ENCODE results near the gene LOXHD1.

LOXHD1 gene

GRCh38 chr18:46649071-46649862, 7.8 kb downstream of the LOXHD1 start:
- Histone ChIP-seq H3K18ac (ENCODE audit: low read depth in 1 of 2, low read length in 2 of 2) (no peak overlapping the region), H2AFZ (ENCODE audit: low read depth, low read length) (peak overlapping the region; percentile 19), H3K9me3 (ENCODE audit: control insufficient read depth, low read length) (no peaks in the 10 kb centered on the region), H2AK5ac (ENCODE audit: low read length, severe bottlenecking) (no peak overlapping the region), H3K4ac (ENCODE audit: low read depth in 1 of 2, low read length in 2 of 2) (no peak overlapping the region), H2BK120ac (ENCODE audit: low read depth, low read length) (no peak overlapping the region), H3K14ac (ENCODE audit: low read length in 2 of 2) (no peak overlapping the region), H3K27me3 (ENCODE audit: control insufficient read depth in 1 of 2, insufficient read depth in 1 of 2, low read length in 2 of 2) (peaks cover 28 to 78% of the 10 kb centered on the region in 2 experiments), H3K4me3 (ENCODE audit: insufficient read depth in 1 of 2, low read depth in 1 of 2, low read length in 2 of 2) (peak overlapping the region in 1 of 2 experiments; percentile 21), H2BK15ac (ENCODE audit: low read depth, poor library complexity, severe bottlenecking) (no peak overlapping the region), H4K91ac (ENCODE audit: low read length) (no peak overlapping the region), H4K8ac (ENCODE audit: low read length) (no peak overlapping the region), H2BK12ac (ENCODE audit: low read length in 2 of 2) (no peak overlapping the region), H3K23ac (ENCODE audit: low read length in 2 of 2) (no peak overlapping the region), H3K4me2 (ENCODE audit: low read length, poor library complexity, severe bottlenecking) (no peak overlapping the region), H3K9ac (ENCODE audit: low read length) (no peak overlapping the region), H3K4me1 (ENCODE audit: control insufficient read depth, insufficient read depth, low read depth, low read length) (no peaks in the 10 kb centered on the region), H3K36me3 (ENCODE audit: control insufficient read depth in 1 of 2, insufficient read depth in 2 of 2, low read depth in 1 of 2, low read length in 2 of 2) (no peaks in the 10 kb centered on the region), H2BK5ac (ENCODE audit: low read depth, low read length, poor library complexity, severe bottlenecking) (no peak overlapping the region), H3K27ac (ENCODE audit: low read length, poor library complexity, severe bottlenecking) (no peak overlapping the region), H3K79me1 (replicated peaks; ENCODE audit: low read length, poor library complexity, severe bottlenecking) (no peaks in the 10 kb centered on the region)
- WGBS, result 81% methylated on average over 12 of the region's 12 CpGs
- no peak for DNase-seq

- Histone ChIP-seq H3K23ac (ENCODE audit: low read length in 2 of 2) (no peak overlapping the region), H3K14ac (ENCODE audit: low read length in 2 of 2) (no peak overlapping the region), H3K4me2 (ENCODE audit: low read length, poor library complexity, severe bottlenecking) (no peak overlapping the region), H3K4ac (ENCODE audit: low read depth in 1 of 2, low read length in 2 of 2) (no peak overlapping the region), H2AFZ (ENCODE audit: low read depth, low read length) (no peak overlapping the region), H2BK5ac (ENCODE audit: low read depth, low read length, poor library complexity, severe bottlenecking) (no peak overlapping the region), H3K4me1 (ENCODE audit: control insufficient read depth, insufficient read depth, low read depth, low read length) (no peaks in the 10 kb centered on the region), H3K36me3 (ENCODE audit: control insufficient read depth in 1 of 2, insufficient read depth in 2 of 2, low read depth in 1 of 2, low read length in 2 of 2) (no peaks in the 10 kb centered on the region), H3K18ac (ENCODE audit: low read depth in 1 of 2, low read length in 2 of 2) (no peak overlapping the region), H3K27ac (ENCODE audit: low read length, poor library complexity, severe bottlenecking) (no peak overlapping the region), H4K8ac (ENCODE audit: low read length) (no peak overlapping the region), H2BK120ac (ENCODE audit: low read depth, low read length) (no peak overlapping the region), H2AK5ac (ENCODE audit: low read length, severe bottlenecking) (no peak overlapping the region), H2BK15ac (ENCODE audit: low read depth, poor library complexity, severe bottlenecking) (no peak overlapping the region), H2BK12ac (ENCODE audit: low read length in 2 of 2) (no peak overlapping the region), H3K9ac (ENCODE audit: low read length) (no peak overlapping the region), H3K9me3 (ENCODE audit: control insufficient read depth, low read length) (no peaks in the 10 kb centered on the region), H3K27me3 (ENCODE audit: control insufficient read depth in 1 of 2, insufficient read depth in 1 of 2, low read length in 2 of 2) (peaks cover 25 to 69% of the 10 kb centered on the region in 2 experiments), H4K91ac (ENCODE audit: low read length) (no peak overlapping the region), H3K79me1 (replicated peaks; ENCODE audit: low read length, poor library complexity, severe bottlenecking) (no peaks in the 10 kb centered on the region), H3K4me3 (ENCODE audit: insufficient read depth in 1 of 2, low read depth in 1 of 2, low read length in 2 of 2) (no peak overlapping the region)
- WGBS, result 76% methylated on average over 7 of the region's 7 CpGs
- no peak for DNase-seq
These were observed 10.6 kb downstream of the LOXHD1 start for GRCh38 chr18:46646468-46646867.

GRCh38 chr18:46642561-46642960, 14.5 kb downstream of the LOXHD1 start:
- no peak overlapping the region for H3K4me3 ChIP-seq (ENCODE audit: insufficient read depth in 1 of 2, low read depth in 1 of 2, low read length in 2 of 2)
- no peak overlapping the region for H3K4me2 ChIP-seq (ENCODE audit: low read length, poor library complexity, severe bottlenecking)
- no peak overlapping the region for H4K8ac ChIP-seq (ENCODE audit: low read length)
- no peak overlapping the region for H3K18ac ChIP-seq (ENCODE audit: low read depth in 1 of 2, low read length in 2 of 2)
- H3K14ac ChIP-seq (ENCODE audit: low read length in 2 of 2), result no peak overlapping the region
- H3K9me3 ChIP-seq (ENCODE audit: control insufficient read depth, low read length), result no peaks in the 10 kb centered on the region
- no peaks in the 10 kb centered on the region for H3K36me3 ChIP-seq (ENCODE audit: control insufficient read depth in 1 of 2, insufficient read depth in 2 of 2, low read depth in 1 of 2, low read length in 2 of 2)
- no peak overlapping the region for H2BK15ac ChIP-seq (ENCODE audit: low read depth, poor library complexity, severe bottlenecking)
- no peak overlapping the region for H3K4ac ChIP-seq (ENCODE audit: low read depth in 1 of 2, low read length in 2 of 2)
- H4K91ac ChIP-seq (ENCODE audit: low read length), result no peak overlapping the region
- no peak overlapping the region for H3K27ac ChIP-seq (ENCODE audit: low read length, poor library complexity, severe bottlenecking)
- no peaks in the 10 kb centered on the region for H3K4me1 ChIP-seq (ENCODE audit: control insufficient read depth, insufficient read depth, low read depth, low read length)
- H3K23ac ChIP-seq (ENCODE audit: low read length in 2 of 2), result no peak overlapping the region
- H2BK5ac ChIP-seq (ENCODE audit: low read depth, low read length, poor library complexity, severe bottlenecking), result no peak overlapping the region
- WGBS, result 64% methylated on average over 5 of the region's 5 CpGs
- no peak overlapping the region for H2AFZ ChIP-seq (ENCODE audit: low read depth, low read length)
- H3K9ac ChIP-seq (ENCODE audit: low read length), result no peak overlapping the region
- DNase-seq, result no peak
- no peak overlapping the region for H2BK120ac ChIP-seq (ENCODE audit: low read depth, low read length)
- H3K27me3 ChIP-seq (ENCODE audit: control insufficient read depth in 1 of 2, insufficient read depth in 1 of 2, low read length in 2 of 2), result peaks cover 11 to 49% of the 10 kb centered on the region in 2 experiments
- H3K79me1 ChIP-seq (replicated peaks; ENCODE audit: low read length, poor library complexity, severe bottlenecking), result no peaks in the 10 kb centered on the region
- H2AK5ac ChIP-seq (ENCODE audit: low read length, severe bottlenecking), result no peak overlapping the region
- no peak overlapping the region for H2BK12ac ChIP-seq (ENCODE audit: low read length in 2 of 2)

- Histone ChIP-seq H3K9ac (ENCODE audit: low read length) (no peak overlapping the region), H3K4me2 (ENCODE audit: low read length, poor library complexity, severe bottlenecking) (no peak overlapping the region), H3K9me3 (ENCODE audit: control insufficient read depth, low read length) (no peaks in the 10 kb centered on the region), H4K91ac (ENCODE audit: low read length) (no peak overlapping the region), H2BK5ac (ENCODE audit: low read depth, low read length, poor library complexity, severe bottlenecking) (no peak overlapping the region), H3K18ac (ENCODE audit: low read depth in 1 of 2, low read length in 2 of 2) (no peak overlapping the region), H2BK120ac (ENCODE audit: low read depth, low read length) (no peak overlapping the region), H3K4ac (ENCODE audit: low read depth in 1 of 2, low read length in 2 of 2) (no peak overlapping the region), H2AK5ac (ENCODE audit: low read length, severe bottlenecking) (no peak overlapping the region), H3K36me3 (ENCODE audit: control insufficient read depth in 1 of 2, insufficient read depth in 2 of 2, low read depth in 1 of 2, low read length in 2 of 2) (no peaks in the 10 kb centered on the region), H3K23ac (ENCODE audit: low read length in 2 of 2) (no peak overlapping the region), H3K27ac (ENCODE audit: low read length, poor library complexity, severe bottlenecking) (no peak overlapping the region), H3K79me1 (replicated peaks; ENCODE audit: low read length, poor library complexity, severe bottlenecking) (no peaks in the 10 kb centered on the region), H2AFZ (ENCODE audit: low read depth, low read length) (no peak overlapping the region), H3K14ac (ENCODE audit: low read length in 2 of 2) (no peak overlapping the region), H3K27me3 (ENCODE audit: control insufficient read depth in 1 of 2, insufficient read depth in 1 of 2, low read length in 2 of 2) (peaks cover 7 to 43% of the 10 kb centered on the region in 2 experiments), H2BK12ac (ENCODE audit: low read length in 2 of 2) (no peak overlapping the region), H3K4me3 (ENCODE audit: insufficient read depth in 1 of 2, low read depth in 1 of 2, low read length in 2 of 2) (no peak overlapping the region), H2BK15ac (ENCODE audit: low read depth, poor library complexity, severe bottlenecking) (no peak overlapping the region), H4K8ac (ENCODE audit: low read length) (no peak overlapping the region), H3K4me1 (ENCODE audit: control insufficient read depth, insufficient read depth, low read depth, low read length) (no peaks in the 10 kb centered on the region)
- 88% methylated on average over 7 of the region's 7 CpGs for WGBS
- no peak for DNase-seq
These were observed 15.1 kb downstream of the LOXHD1 start for GRCh38 chr18:46641917-46642316.

Measured in mesenchymal stem cell (in vitro differentiated cells and primary cell).